Mesenteric fat pad (tissue), 1 donor: Measurements from ENCODE around the gene PASK. TPM values are rescaled to one million over a fixed set of nuclear protein-coding genes. Genes with fewer than 3 reads are reported as not detected.

ENCODE experiments used
- DNase-seq: peaks from one replicate; pipeline ENCODE4 v3.0.0-alpha.2; 2020; ENCODE audit warnings: low spot score
- total RNA-seq: library from RNA; stranded (reverse); fragmentation: NEBNext Ultra II Directional; extraction: Animal tissue kit (Norgen Biotek cat#: 25700); gene quantifications from one replicate; pipeline ENCODE4 v1.2.1, GENCODE V29; 2021
- donor health status: DM: yes; HTN: yes; CAD: no.

Gene PASK
- total RNA-seq, 1 donor from 2014 or later, result 6.4 TPM

DNA sequence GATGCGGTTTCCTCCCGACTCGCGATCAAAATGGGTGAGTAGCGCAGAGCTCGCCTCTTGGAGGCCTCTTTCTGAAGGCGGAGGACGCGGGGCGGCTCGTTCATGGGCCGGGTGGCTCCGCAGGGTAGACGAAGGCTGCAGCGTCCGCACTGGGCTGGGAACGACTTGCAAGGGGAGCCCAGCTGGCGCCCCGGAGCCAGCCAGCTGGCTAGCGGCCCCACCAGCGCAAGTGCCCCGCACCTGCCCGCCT, 328 bp upstream of the PASK start:
- DNase-seq, result no peak

DNA sequence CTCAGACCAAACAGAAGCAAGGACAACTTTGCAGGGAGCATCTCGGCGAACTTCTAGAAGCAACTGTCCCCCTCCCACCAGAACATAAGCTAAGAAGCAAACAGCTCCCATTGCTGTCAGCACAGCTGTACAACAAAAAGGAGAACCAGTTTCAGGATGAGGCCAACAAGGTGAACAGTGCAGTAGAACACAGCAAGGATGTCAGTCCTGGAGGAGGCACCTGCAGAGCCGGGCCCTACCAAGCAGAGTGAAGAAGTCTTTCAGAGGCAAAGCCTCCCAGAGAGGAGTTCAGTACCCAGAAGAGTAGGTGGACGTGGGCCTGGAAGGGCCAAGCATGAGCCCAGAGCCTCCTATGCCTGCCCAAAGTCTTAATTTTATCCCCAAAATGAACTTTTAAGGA, 1.0 kb downstream of the PASK start:
- no peak for DNase-seq

- no peak for DNase-seq
These were observed 1.9 kb downstream of the PASK start for GRCh38 chr2:241147336-241147735.

GRCh38 chr2:241146286-241146685, 3.0 kb downstream of the PASK start:
- no peak for DNase-seq

DNA sequence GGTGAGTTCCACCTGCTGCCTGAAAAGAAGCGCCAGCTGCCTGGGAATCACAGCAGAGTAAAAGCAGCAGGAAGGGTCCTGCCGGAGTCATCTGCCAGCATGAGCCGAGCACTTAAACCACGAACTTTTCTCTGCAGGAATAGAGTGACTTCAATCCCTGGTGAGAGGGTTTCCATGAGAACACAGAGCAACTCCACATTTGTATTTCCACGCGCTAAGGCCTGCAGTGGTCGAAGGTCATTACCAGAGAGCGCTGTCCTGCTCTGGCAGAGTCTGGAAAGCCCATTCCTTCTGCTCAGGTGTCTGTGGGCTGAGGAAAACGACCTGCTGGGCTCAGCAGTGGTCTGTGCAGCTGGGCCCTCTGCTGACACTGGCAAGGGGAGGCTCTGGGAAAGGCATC, 6.7 kb downstream of the PASK start:
- DNase-seq, result no peak

DNA sequence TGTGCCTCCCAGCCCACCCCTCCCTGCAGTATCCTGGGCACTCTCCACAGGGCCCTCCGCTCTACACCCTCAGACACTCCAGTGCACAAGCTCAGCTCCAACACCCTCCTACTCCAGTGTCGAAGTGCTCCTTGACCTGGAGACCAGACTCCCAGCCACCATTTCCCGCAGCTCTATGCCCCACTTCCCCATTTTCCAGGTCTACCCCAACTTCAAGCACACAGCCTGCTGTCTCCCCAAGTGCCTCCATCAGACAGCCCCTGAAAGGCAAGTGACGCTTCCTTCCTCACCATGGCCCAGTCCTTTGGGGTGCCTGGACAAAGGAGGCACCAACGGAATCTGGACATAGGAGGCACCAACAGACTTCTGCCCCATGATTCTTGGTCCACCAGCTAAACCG, 7.2 kb downstream of the PASK start:
- no peak for DNase-seq

DNA sequence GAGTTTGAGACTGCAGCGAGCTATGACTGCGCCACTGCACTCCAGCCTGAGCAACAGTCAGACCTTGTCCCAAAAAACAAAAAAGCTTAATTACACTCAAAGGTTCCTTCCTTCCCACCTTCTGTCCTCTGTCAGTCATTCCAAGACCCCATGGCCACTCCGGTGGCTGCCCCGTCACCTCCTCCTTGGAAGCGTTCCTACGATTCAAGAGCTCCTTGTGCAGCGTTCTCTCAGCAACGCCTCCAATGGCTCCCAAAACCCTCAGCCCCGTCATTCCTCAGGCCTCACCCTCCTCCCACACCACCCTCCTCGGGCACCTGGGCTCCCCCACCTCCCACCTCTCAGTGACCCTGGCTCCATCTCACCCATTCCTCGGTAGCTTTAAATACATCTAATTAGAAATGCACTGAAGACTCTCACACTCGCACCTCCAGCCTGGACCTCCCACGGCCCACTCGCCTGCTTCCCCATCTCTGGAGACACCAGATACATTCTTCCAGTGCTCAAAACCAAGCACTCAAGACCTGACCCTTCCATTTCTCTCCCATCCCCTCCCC, 8.0 kb downstream of the PASK start:
- no peak for DNase-seq

GRCh38 chr2:241140445-241140840, 8.8 kb downstream of the PASK start:
- DNase-seq, result no peak

- DNase-seq, result no peak
These were observed 9.5 kb downstream of the PASK start for GRCh38 chr2:241139531-241140444.

DNA sequence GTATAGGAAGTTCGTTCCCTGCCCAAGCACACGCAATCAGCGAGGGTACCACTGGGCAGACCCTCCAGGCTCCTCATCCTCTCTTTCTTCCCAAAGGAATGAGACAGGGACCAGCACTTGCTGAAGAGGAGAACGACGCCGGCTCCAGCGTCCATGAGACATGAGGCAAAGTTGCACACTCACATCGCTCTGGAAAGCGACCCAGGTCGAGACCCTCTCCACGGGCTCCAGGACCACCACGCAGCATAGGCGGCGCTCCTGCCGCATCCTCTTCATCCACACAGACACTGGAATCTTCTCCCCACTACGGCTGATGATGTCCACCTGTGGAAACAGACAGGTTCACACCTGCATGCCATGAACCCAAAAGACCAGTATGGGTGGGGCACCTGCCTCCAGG, 10.8 kb downstream of the PASK start:
- no peak for DNase-seq

- no peak for DNase-seq
These were observed 11.7 kb downstream of the PASK start for GRCh38 chr2:241137276-241138190.

DNA sequence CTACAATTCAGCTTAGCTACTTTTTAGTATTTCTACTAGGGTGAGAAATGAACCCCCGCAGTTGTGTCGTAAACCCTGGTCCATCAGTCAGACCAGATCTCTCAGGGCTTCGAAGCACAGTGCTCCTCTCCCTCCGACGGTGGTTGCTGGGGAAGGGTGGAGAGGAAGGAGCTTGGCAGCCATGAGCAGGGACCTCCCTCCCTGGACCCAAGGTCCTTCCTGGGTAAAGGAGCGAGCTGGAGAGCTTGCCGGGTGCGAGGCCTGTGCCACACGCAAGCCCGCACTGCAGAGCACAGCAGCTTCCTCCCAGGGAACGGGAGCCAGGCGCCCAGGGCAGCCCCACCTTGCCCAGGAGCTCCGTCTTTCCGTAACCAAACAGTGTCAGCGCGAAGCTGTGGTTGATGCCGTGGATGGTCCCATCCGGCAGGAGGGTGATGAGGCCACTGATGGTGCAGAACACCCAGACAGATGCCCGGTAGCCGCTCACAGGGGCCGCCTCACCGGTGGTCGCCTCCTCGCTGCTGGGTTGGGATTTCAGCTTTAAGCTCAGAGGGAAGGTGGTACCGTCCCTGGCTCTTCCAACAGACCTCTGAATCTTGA, 12.5 kb downstream of the PASK start:
- no peak for DNase-seq

GRCh38 chr2:241136191-241136590, 13.1 kb downstream of the PASK start:
- DNase-seq, result no peak

DNA sequence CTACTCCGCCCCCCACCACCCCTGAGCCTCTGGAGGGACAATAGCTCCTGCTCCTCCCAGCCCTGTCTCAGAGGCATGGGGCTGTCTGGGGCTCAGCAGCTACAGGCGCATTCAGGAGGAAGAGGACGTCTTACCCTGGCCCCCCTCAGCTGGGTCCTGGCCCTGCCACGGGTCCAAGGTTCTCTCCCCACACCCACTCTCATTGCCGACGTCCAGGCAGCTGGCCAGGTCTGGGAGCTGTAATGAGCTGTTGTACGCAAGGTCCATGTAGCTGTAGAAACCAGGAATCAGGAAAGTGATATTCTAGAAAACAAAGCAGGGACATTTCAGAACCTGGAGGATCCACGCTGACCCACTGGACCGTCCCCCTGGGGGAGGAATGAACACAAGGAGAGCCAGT, 13.5 kb downstream of the PASK start:
- DNase-seq, result no peak

- DNase-seq, result no peak
These were observed 14.6 kb downstream of the PASK start for GRCh38 chr2:241134711-241135110.

- DNase-seq, result no peak
These were observed 15.8 kb downstream of the PASK start for GRCh38 chr2:241133436-241133820.

- DNase-seq, result no peak
These were observed 16.5 kb downstream of the PASK start for GRCh38 chr2:241132538-241133435.

DNA sequence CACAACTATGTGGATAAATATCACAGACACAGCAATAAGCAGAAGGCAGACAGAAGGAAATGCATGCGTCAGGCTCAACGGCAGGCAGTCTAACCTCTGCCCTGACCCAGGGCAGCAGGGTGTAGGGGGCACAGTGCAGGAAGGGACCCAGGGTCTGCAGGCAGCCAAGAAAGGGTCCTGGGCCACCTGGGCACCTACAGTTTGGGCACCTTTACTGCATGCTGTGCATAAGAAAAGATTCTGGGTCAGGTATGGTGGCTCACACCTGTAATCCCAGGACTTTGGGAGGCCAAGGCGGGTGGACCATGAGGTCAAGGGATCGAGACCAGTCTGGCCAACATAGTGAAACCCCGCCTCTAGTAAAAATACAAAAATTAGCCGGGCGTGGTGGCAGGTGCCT, 17.7 kb downstream of the PASK start:
- no peak for DNase-seq

DNA sequence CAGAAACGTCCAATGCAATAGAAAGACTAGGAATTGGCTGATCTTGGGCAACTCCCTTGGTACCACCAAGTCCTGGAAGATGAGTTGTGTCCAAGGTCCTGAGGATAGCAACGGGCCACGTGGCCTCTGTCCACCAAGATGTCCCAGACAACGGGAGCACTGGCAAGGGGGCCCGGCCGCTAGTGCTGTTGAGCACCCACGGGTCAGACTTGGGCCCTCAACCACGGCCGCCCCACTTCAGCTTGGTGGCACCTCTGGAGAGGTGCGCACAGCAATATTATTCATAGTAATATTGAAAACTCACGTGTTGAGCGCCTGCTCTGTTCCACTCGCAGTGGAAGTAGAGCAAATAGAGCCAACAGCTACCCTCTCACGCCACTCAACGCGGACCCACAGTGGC, 19.0 kb downstream of the PASK start:
- no peak for DNase-seq

DNA sequence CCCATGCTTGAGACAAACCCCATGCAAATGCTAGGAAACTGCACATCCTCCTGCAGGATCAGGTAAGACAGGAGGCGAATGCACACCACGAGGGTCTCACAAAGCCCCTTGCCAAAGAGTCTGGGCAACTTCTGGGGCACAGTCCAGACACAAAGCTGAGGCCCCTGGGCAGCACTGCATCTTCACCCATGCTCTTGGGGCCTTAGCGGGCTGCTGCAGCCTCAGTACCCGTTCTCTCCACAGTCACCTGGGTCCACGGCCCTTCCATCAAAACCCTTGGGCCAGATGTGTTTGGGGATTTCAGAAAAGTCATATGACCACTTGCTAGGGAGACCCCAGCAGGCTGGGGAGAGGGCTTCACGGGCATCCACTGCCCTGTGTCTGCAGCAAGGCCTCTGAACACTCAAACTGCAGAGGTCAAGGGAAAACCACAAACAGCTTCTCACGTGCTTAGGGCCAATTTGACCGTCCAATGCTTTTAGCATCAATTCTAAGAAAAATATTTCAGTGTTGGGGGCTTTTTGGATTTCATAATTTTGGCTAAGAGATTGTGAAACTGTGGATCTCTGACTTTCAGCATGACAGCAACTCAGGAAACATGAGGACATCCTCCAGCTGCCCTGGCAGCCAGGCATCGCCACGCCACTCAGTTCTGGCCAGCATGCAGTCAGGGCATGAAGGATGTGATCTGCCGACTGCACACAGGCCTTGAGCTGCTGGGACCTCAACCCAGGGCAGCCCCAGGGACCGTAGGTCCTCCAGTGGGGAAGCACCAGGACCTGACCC, 20.0 kb downstream of the PASK start:
- DNase-seq, result no peak
